HG03095 (cell line): ENCODE data around the gene SNX4.

Experiments used
- ATAC-seq: cut with Tn5 transposase; IDR thresholded peaks from one replicate; pipeline ENCODE4 v1.9.1; 2021; ENCODE audit warnings: moderate library complexity; ENCODE audit not compliant: unreplicated experiment

The SNX4 gene

DNA sequence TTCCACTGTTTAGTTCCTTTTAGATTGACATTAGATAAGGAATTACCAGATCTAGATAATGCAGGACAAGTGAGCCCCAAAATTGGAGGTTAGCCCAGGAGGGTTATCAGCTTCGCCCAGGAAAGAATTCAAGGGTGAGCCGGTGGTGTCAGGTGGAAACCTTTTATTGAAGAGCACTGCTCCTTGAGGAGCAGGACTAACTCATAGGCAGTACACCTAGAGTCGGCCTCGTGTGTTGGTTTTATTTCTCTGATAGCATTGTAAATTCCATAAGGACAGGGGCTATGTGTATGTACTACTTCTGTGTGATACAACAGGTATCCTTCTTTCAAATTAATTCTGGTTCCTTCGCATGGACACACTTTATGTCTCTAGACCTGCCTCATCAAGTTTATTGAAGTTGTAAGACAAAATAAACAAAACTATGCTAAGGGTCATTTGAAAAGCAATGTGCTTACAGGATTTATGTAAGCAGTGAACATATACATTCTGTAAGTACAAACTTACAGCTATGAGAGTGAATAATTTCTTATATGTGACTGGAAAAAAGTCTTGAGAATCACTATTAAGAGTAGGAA lies 57.2 kb downstream of the SNX4 start:
- ATAC-seq: no peak

DNA sequence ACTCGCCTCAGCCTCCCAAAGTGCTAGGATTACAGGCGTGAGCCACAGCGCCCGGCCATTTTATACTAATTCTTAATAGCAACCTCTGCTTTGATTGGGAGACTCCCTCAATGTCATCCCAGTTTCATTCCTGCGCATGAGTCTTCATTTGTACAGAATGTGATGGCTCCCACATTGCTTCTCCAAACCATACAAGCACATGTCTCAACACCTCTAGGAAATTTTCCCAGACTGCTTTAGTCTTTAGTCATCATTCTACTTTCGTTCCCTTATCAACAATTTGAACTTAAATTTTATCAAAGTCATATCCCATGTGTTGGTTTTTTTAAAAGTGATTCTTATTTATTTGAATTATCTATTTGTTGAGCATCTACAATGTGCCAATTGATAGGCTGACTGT lies 58.1 kb downstream of the SNX4 start:
- ATAC-seq: no peak

DNA sequence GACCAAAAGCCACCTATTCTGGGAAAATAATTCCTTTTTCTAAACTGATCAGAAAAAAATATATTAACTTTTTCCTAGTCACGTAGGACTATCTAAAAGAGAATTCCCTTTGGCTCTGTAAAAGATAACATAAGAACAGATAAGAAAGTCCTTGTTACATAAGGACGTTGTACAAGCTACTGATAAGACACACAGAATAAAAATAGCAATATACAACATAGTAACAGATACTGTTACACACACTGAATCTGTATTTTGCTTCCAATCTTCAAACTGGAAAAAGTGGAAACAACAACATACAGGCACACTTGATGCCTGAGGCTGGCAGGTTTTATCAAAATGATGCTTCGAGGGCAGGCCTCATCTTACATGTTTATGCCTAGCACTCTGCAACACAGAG lies 59.8 kb downstream of the SNX4 start:
- ATAC-seq: no peak

DNA sequence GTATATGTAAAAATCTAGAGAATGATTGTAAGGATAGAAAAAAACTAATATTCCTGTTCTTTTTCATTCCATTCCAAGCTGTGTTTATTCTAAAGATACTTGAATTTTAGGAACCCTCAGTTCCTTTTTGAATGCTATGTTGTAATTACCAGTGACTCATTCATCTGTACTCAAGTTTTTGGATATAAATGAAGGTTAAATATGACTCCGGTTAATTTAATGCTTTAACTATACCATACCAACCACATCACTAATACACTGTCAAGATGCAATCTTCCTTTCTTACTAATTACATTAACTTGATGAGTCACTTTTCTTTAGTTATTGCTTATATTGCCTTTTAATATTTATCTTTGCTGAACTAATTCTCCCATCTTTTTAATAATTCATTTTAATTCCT lies 76.1 kb downstream of the SNX4 start:
- ATAC-seq: no peak

DNA sequence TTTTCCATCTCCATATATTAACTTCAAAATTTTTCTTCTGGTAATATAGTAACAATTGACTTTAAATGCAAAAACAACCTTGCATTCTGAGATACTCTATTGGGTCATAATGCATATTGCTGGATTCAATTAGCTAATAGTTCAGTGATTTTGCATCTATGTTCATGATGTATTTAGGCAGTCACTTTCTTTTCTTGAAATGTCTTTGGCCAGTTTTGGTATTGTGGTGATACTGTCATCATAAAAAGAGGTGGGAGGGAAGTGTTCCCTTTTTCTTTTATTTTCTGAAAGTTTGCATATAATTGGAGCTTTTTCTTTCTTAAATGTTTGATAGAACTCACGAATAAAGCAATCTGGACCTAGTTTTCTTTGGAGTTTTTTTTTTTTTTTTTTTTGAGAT lies 77.5 kb downstream of the SNX4 start:
- ATAC-seq: no peak

DNA sequence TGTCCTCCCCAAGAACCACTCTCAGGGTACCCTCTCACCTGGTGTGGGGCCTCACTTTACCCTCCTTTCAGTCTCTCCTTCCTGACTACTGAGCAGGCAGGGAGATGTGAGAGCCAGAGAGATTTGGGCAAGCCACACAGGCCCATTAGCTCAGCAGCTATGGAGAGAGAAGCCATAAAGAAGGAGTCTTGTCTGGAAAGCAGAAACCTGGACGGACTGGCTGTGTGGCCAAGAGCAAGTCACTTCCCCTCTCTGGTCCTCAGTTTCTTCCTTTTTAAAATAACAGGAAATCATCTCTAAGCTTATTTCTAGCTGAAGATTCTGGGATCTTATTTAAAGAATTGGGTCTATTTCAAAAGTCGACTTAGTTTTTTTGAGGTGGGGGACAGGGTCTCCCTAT lies 79.0 kb downstream of the SNX4 start:
- no peak for ATAC-seq

GRCh38 chr3:125440559-125440955 lies 79.4 kb downstream of the SNX4 start:
- no peak for ATAC-seq

DNA sequence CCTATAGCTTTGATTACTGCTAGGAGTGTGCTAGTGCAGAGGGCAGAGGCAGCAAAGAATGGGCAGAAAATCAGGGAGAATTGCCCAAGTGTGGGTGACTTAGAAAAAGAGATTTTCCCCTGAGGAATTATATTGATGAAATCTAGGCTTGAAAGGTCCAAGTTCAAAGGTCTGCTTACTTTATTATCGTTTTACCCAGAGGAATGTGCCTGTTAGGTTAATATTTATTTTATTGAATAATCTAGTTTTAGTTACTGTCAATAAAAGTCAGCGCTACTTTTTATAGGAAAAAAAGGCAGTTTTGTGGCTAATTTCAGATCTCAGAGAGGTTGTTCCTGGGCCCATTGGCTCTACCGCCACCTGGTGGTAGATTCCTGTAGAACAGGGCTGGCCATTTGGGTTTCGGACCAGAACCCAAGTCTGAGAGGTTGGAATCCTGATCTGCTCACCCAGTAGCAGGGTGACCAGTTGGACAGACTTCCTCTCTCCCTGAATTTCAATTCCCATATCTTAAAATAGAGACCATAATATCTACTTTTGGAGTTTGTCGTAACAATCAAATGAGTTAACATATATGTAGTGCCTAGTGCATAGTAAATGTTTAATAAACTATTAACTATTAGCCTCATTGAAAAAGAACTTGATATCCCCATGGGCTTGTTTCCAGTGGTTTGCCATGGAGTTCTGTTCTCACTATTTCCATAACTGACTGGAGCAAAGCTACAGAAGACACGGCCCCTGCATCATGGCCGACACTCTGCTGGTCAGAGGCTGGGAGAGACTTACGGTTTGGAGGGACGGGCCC lies 82.2 kb downstream of the SNX4 start:
- ATAC-seq: no peak

DNA sequence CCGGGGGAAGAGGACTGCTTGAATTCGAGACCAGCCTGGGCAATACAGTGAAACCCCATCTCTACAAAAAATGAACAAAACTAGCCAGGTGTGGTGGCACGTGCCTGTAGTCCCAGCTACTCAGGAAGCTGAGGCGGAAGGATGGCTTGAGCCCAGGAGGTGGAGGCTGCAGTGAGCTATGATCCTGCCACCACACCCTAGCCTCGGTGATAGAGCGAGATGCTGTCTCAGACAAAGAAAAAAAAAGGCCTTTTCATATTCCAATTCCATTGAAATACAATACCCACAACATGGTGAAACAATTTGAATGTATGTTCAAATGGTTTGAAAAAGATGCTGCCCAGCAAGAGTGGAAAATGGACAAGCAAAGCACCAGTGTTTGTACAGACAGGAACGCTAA lies 83.1 kb downstream of the SNX4 start:
- no peak for ATAC-seq

DNA sequence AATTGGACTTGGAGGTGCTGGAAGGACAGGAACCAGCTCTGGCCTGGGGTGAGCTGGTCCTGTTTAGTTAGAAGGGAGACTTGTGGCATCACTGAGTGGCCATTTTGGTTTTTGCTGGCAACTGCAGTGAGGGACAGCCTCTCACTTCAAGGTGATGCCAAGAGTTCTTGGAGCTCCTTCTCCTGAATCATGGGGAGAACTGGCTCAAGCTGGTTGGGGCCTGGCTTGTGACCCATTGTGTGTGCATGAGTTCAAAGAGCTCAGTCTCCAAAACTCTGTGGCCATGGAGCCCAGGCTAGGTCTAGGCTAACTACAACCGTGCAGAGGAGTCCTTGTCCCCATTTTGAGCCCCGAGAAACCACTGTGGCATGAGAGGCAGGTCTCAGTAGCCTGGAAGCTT lies 84.8 kb downstream of the SNX4 start:
- no peak for ATAC-seq

DNA sequence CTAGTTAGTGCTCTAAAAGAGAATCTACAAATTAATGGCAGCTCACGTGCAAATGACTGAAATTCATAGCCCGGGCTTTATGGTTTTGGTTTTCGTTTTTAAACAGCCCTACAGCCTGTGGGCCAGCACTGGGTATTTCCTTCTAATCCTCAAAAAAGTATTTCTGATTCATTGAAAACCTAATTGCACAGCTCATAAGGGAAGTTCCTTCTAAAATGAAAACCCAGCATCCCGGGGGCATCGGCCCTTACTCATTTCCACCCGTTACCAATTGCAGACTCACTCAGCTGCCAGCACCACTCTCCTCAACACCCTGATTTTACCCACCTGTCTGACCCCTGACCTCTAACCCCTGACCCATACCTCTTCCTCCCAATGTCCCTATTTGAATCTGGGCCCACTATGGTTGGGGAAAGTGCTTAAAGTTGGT lies 85.4 kb downstream of the SNX4 start:
- ATAC-seq: no peak

DNA sequence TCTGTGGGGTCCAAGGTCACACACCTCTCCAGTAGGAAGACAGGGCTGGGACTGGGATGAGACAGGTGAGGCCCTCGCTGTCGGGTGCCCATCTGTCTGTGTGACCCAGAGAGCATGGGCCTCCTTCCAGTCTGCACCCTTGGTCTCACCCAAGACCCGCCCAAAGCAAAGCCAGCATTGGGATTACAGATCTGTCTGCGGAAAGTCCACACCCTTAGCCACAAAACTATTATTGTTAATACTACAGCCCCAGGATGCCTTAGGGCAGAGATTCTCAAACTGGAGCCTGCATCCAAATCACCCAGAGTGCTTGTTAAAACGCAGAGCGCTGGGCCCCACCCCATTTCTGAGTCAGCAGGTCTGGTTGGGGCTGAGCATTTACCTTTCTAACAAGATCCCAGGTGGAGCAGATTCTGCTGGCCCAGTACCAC lies 86.4 kb downstream of the SNX4 start:
- ATAC-seq: no peak

GRCh38 chr3:125433091-125433534 lies 86.9 kb downstream of the SNX4 start:
- ATAC-seq: no peak

GRCh38 chr3:125431912-125432790 lies 87.9 kb downstream of the SNX4 start:
- ATAC-seq: no peak

GRCh38 chr3:125431391-125431790 lies 88.6 kb downstream of the SNX4 start:
- ATAC-seq: no peak

DNA sequence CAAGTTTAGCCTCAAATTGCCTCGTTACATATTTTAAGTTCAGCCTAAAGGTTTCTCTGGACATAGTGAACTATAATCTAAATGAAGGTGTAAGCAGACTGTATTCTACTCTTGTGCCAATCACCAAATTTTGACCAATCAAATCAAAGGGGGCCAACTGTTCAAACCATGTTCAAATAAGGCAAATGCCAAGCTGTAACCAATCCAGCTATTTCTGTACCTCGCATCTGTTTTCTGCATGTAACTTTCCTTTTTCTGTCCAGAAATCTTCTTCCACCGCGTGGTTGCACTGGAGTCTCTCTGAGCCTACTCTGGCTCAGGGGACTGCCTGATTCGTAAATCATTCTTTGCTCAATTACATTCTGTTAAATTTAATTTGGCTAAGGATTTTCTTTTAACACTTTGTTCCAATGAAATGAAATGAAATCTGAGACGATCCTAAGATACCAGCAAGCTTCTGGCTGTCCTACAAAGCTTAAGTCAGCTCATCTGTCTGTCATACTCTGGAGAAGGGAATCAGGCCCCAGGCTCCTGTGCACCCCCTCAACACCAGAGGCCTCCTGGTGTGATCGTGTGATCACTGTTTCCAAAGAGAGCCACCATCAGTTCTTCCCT lies 91.7 kb downstream of the SNX4 start:
- no peak for ATAC-seq

DNA sequence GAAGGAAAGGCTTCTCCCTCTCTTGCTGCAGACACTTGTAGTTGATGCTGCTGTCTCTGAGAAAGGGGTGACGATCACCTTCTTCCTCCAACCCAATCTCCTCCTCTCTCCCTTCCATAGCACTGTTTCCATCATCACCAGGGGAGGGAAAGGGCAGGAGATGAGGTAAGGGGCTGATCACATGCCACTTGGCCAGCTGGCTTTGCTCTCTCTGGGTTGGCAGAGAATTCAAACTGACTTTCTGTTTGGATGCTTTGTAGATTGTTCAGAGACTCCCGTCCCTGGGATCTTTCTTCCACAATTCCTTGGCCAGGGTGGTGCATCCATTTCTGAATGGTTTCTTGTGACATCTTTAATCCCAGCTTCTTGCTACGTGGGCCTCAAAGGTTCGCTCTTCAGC lies 101.7 kb downstream of the SNX4 start:
- no peak for ATAC-seq

- ATAC-seq: no peak
These were observed 103.8 kb downstream of the SNX4 start for GRCh38 chr3:125416235-125416634.

DNA sequence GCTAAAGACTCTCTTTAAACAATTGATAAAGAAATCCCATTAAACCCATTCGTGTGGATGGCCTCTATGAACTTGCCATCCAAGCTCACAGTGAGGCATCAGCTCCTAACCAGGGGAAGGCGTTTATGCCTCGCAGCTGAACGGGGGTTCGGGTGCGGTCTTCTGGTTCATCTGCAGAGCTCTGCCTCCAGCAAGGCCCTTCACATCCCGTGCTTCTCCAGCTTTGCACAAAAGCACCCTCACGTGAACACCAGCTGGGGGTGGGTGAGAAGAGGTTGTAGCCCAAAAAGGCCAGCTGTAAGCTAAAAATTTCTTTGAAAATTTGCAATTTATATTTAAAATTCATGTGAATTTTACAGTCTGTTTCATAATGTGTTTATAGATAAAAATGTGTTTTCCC lies 105.3 kb downstream of the SNX4 start:
- no peak for ATAC-seq

GRCh38 chr3:125410922-125411321 lies 109.1 kb downstream of the SNX4 start:
- ATAC-seq: no peak

GRCh38 chr3:125406070-125406469 lies 113.9 kb downstream of the SNX4 start:
- no peak for ATAC-seq
